CD4-positive, alpha-beta T cell (primary cell): ENCODE data around the gene ZIC1. TPM values are rescaled to one million over a fixed set of nuclear protein-coding genes. Genes with fewer than 3 reads are reported as not detected.

Experiments
- ATAC-seq: fragments of 200-7000 bp; cut with Tn5 transposase; one replicate; pipeline ENCODE4 v1.10.0; 2022; ENCODE audit warnings: mild to moderate bottlenecking; ENCODE audit not compliant: poor library complexity
- CTCF ChIA-PET: fragments of 350-600 bp; sonication (Branson Sonifier 250); formaldehyde crosslinking; loops from one replicate; lab custom pipeline; 2021; ENCODE audit warnings: antibody characterized with exemption, inconsistent platforms; lab: Charles Lee
- POLR2A ChIA-PET: fragments of 350-600 bp; sonication (Branson Sonifier 250); formaldehyde crosslinking; loops from one replicate; lab custom pipeline; 2021; ENCODE audit warnings: antibody characterized with exemption, inconsistent platforms; lab: Charles Lee
- DNase-seq, 14 experiments: peaks; one replicate each; pipeline ENCODE4 v3.0.0-alpha.2; 2013 to 2020; ENCODE audit warnings: mixed read lengths in 2 of 14
- H3K27ac ChIP-seq, 2 donors: one replicate each; pipeline versions ENCODE4 v1.5.1 to v1.7.0; 2013; ENCODE audit warnings: low read length in 2 of 2, low read depth in 1 of 2, mild to moderate bottlenecking in 1 of 2
- H3K27me3 ChIP-seq, 2 experiments: 1 replicate in 1 of 2; 2 replicates in 1 of 2; pipeline versions ENCODE4 v1.6.1 to v1.7.0; 2013; ENCODE audit warnings: low read length in 2 of 2, control low read depth in 1 of 2, mild to moderate bottlenecking in 1 of 2, moderate library complexity in 1 of 2; ENCODE audit not compliant: insufficient read depth in 2 of 2, control insufficient read depth in 1 of 2
- H3K36me3 ChIP-seq: one replicate; pipeline ENCODE4 v1.6.1; 2013; ENCODE audit warnings: low read length, control low read depth; ENCODE audit not compliant: insufficient read depth
- H3K4me1 ChIP-seq: one replicate; pipeline ENCODE4 v1.6.1; 2013; ENCODE audit warnings: low read length, control low read depth; ENCODE audit not compliant: insufficient read depth
- H3K4me3 ChIP-seq: one replicate; pipeline ENCODE4 v1.5.1; 2013; ENCODE audit warnings: mild to moderate bottlenecking, low read length, moderate library complexity
- H3K9me3 ChIP-seq, 2 experiments: 1 replicate in 1 of 2; 2 replicates in 1 of 2; pipeline versions ENCODE4 v1.6.1 to v1.7.0; 2013; ENCODE audit warnings: low read length in 2 of 2, mild to moderate bottlenecking in 2 of 2, control low read depth in 1 of 2, moderate library complexity in 1 of 2; ENCODE audit not compliant: control insufficient read depth in 1 of 2, insufficient read depth in 1 of 2
- H3K27ac Mint-ChIP-seq: one replicate; pipeline ENCODE4 v1.8.0; 2020; ENCODE audit warnings: mixed read lengths
- H3K27me3 Mint-ChIP-seq: one replicate; pipeline ENCODE4 v1.8.0; 2021; ENCODE audit warnings: mixed read lengths
- H3K36me3 Mint-ChIP-seq: one replicate; pipeline ENCODE4 v1.8.0; 2021; ENCODE audit warnings: low read depth, mixed read lengths
- H3K4me1 Mint-ChIP-seq: one replicate; pipeline ENCODE4 v1.8.0; 2021; ENCODE audit warnings: low read depth, mixed read lengths
- H3K4me3 Mint-ChIP-seq: one replicate; pipeline ENCODE4 v1.8.0; 2020; ENCODE audit warnings: mild to moderate bottlenecking, mixed read lengths
- H3K9me3 Mint-ChIP-seq: one replicate; pipeline ENCODE4 v1.8.0; 2020; ENCODE audit warnings: mixed read lengths
- CTCF ChIP-seq: fragments of 200-600 bp; IDR thresholded peaks from one replicate; pipeline ENCODE4 v1.8.0; 2022; ENCODE audit warnings: antibody characterized with exemption, mild to moderate bottlenecking
- intact Hi-C, 2 experiments: fragments of 100-400 bp; cut with DNase I in 1 of 2; cut with micrococcal nuclease in 1 of 2; formaldehyde crosslinking; loops; one replicate each; pipeline versions ENCODE4 v1.15.1 to v1.9.0; 2023 to 2025; cut with DNase I, micrococcal nuclease
- total RNA-seq, 174 experiments: library from RNA in 2 of 174; stranded (reverse) in 2 of 174; gene quantifications; one replicate each; pipeline ENCODE4 v1.2.3 and lab custom pipeline; 2021 to 2026

ZIC1 gene
- total RNA-seq, 2 experiments from 2014 or later: not detected

GRCh38 chr3:147389717-147390116 lies 19.4 kb upstream of the ZIC1 start:
- H3K27me3 Mint-ChIP-seq: peaks cover 92% of the 10 kb centered on the region
- Histone ChIP-seq H3K27ac (no peak overlapping the region), H3K9me3 (peaks cover 5 to 66% of the 10 kb centered on the region in 2 experiments), H3K4me3 (no peak overlapping the region), H3K36me3 (no peaks in the 10 kb centered on the region), H3K4me1 (no peaks in the 10 kb centered on the region), H3K27me3 (peaks cover 81 to 93% of the 10 kb centered on the region in 2 experiments)
- intact Hi-C loops: no loop called here
- peaks cover 3% of the 10 kb centered on the region for H3K9me3 Mint-ChIP-seq
- H3K36me3 Mint-ChIP-seq: no peaks in the 10 kb centered on the region
- no peak for TF ChIP-seq CTCF
- CTCF ChIA-PET: no interaction called here
- H3K4me1 Mint-ChIP-seq: no peaks in the 10 kb centered on the region
- no peak overlapping the region for H3K4me3 Mint-ChIP-seq
- ATAC-seq (no peak), DNase-seq (no peak)
- H3K27ac Mint-ChIP-seq: no peak overlapping the region
- POLR2A ChIA-PET: no interaction called here

GRCh38 chr3:147390589-147391569 lies 18.3 kb upstream of the ZIC1 start:
- Histone ChIP-seq H3K4me1 (no peaks in the 10 kb centered on the region), H3K27ac (no peak overlapping the region), H3K36me3 (no peaks in the 10 kb centered on the region), H3K4me3 (no peak overlapping the region), H3K9me3 (peaks cover 11 to 64% of the 10 kb centered on the region in 2 experiments), H3K27me3 (peaks cover 85 to 93% of the 10 kb centered on the region in 2 experiments)
- POLR2A ChIA-PET: no interaction called here
- Mint-ChIP-seq H3K27me3 (peaks cover 92% of the 10 kb centered on the region), H3K4me1 (no peaks in the 10 kb centered on the region), H3K27ac (no peak overlapping the region), H3K4me3 (no peak overlapping the region), H3K9me3 (peaks cover 3% of the 10 kb centered on the region), H3K36me3 (no peaks in the 10 kb centered on the region)
- no peak for TF ChIP-seq CTCF
- intact Hi-C loops: no loop called here
- DNase-seq: no peak
- no peak for ATAC-seq
- CTCF ChIA-PET: no interaction called here

GRCh38 chr3:147391781-147392624 lies 17.2 kb upstream of the ZIC1 start:
- no peak overlapping the region for H3K27ac ChIP-seq
- Mint-ChIP-seq H3K4me1 (no peaks in the 10 kb centered on the region), H3K36me3 (no peaks in the 10 kb centered on the region), H3K27ac (no peak overlapping the region), H3K4me3 (no peak overlapping the region), H3K27me3 (peaks cover 85% of the 10 kb centered on the region), H3K9me3 (peaks cover 3% of the 10 kb centered on the region)
- ChIA-PET CTCF (no interaction called here), POLR2A (no interaction called here)
- peaks cover 91 to 93% of the 10 kb centered on the region in 2 experiments for H3K27me3 ChIP-seq
- H3K4me1 ChIP-seq: no peaks in the 10 kb centered on the region
- intact Hi-C loops: no loop called here
- H3K36me3 ChIP-seq: no peaks in the 10 kb centered on the region
- H3K9me3 ChIP-seq: peaks cover 11 to 75% of the 10 kb centered on the region in 2 experiments
- ATAC-seq (no peak), DNase-seq (no peak)
- H3K4me3 ChIP-seq: no peak overlapping the region
- no peak for TF ChIP-seq CTCF
